ENCODE results near the gene TRPM8.
"Not testable (repeated sequence)": the region's sequence is repeated elsewhere in the genome, so short reads cannot be mapped to it uniquely, and the experiment has no call there.

GRCh38 chr2:233872125-233872524 lies 45.0 kb upstream of the TRPM8 start:
- not testable (repeated sequence) for TF ChIP-seq CTCF, POLR2A (IDR thresholded peaks at IDR 0.05)
